Posterior vena cava (tissue), 2 donors: Measurements from ENCODE around the gene NAA15. TPM values are rescaled to one million over a fixed set of nuclear protein-coding genes. Genes with fewer than 3 reads are reported as not detected.
"Not testable (repeated sequence)": the region's sequence is repeated elsewhere in the genome, so short reads cannot be mapped to it uniquely, and the experiment has no call there.

Experiments
- DNase-seq: peaks from one replicate; pipeline ENCODE4 v3.0.0-alpha.2; 2020; ENCODE audit warnings: low spot score
- intact Hi-C, 2 donors: fragments of 100-400 bp; cut with DNase I; formaldehyde crosslinking; loops; one replicate each; pipeline versions ENCODE4 v1.14.1 to v1.14.2; 2022 to 2023
- total RNA-seq, 2 donors: library from RNA; stranded (reverse); fragmentation: NEBNext Ultra II Directional; extraction: Animal tissue kit (Norgen Biotek cat#: 25700); gene quantifications; one replicate each; pipeline ENCODE4 v1.2.1, GENCODE V29; 2021
- donor health status: DM: yes; HTN: yes; CAD: no.
- donor health status: DM: yes; HTN: yes; CAD: no.

The NAA15 gene
- total RNA-seq, 2 donors from 2014 or later = 36.0 to 57.0 TPM

DNA sequence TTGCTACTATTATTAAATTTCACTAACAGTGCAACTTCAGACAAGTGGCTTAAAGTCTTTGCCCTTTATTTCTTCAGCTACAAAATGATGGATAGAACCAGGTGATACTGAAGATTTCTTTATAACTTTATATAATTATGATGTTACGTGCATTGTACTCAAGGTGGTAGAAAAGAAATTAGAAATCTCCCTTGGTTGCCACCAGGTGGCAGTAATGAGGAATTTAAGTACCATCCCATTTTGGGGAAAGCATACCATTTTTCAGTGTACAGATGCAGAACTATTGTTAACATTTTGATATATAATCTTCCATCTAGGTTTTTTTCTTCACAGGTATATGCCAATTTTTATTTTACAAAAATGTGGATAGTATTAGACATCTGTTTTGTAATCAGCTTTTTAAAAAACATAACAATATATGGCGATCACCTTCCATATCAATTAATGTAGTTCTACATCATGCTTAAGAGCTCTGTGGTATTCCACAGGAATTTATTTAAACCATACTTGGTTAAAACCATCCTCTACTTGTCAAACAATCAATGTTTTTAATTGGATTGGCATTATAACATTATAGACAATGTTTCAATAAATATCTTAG is 114.9 kb downstream of the NAA15 start:
- no peak for DNase-seq
- intact Hi-C loops = no loop called here

DNA sequence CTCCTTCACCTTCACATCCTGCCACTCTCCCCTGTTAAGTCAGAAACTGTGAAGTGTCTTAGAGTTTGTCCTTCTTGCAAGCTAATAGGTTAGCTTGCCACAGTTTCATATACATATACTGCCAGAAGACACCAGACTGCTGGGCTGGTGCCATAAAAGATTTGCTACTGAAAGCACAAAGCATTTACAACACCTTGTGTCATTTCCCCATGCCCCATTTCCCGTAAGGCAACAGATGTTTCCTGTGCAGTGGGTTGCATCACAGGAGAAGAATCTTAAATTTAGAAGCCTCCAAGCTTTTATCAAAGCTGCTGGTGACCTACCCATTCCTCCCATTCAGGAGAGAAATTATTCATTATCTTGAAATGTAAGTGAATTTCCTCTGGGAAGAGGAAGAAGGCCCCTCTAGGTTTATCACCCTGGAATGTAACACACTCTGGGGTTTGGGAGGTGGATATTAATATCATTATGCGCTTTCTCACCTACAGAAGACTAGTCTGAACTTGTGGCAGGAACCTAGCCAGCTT is 118.1 kb downstream of the NAA15 start:
- no peak for DNase-seq
- intact Hi-C loops = no loop called here

DNA sequence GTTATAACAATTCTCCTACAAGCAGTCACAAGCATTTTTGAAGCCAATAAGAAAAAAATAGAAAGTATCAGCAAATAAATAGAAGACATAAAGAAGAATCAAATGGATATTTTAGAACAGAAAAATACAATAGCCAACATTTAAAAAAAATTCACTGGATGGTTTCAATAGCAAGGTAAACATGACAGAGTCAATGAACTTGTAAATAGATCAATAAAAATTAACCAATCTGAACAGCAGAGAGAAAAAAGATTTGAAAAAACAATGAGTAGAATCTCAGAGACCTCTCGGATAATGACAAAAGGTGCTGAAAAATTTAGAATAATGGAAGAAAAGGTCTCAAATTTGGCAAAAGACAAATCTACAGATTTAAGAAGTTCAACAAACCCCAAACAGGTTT is 119.3 kb downstream of the NAA15 start:
- DNase-seq = no peak
- intact Hi-C loops = no loop called here

DNA sequence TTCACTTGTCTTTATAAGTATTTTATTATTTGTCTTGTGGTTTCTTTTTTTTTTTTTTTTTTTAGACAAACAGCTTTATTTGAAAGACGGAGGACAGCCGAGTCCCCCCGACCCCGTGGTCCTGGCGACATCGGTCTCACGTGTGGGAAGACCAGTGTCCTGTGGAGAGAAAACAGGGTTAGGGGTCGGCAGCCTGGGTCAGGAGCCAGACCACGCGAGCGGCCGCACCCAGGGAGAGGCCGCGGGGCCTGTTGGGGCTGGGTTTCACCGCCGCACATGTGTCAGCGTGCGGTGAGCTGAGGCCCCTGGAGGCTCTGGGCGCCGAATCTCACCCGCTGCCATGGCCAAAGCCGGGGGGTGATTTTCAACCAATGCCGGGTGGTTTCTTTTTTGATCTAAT is 134.8 kb downstream of the NAA15 start:
- intact Hi-C loops = no loop called here
- DNase-seq = no peak

DNA sequence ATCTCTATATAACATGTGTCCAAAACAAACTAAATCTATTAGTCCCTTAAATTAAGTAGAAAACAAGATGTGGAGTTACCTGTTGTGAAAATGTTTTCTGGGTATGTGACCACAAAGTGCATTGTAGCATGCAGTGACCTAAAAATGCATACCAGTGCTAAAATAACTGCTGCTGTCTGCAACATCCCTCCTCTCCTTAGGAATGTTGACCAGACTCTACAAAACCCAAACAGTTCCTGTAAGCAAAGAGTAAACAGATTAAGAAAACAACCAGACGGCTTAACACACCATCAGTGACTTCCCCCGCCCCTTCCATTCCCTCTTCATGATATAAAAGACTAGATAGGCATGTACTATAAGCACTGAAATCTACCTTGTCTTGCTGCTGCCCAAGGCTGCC is 136.8 kb downstream of the NAA15 start:
- intact Hi-C loops = no loop called here
- no peak for DNase-seq

DNA sequence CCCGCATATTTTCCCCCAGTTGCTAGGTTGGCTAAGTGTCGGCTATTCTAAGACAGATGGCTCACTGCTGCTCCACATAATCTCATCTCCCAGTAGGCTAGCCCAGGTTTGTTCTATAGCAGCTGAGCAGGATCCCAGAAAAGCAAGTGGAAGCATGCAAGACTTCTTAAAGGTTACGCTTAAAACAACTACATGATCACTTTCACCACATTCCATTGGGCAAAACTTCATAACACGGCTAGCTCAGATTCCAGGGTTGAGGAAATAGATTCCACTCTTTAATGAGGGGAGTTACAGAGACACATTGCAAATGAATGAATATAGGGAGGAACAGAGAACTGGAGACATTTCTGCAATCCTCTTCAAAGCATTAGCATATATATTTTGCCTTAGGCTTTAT is 139.7 kb downstream of the NAA15 start:
- intact Hi-C loops = no loop called here
- no peak for DNase-seq

DNA sequence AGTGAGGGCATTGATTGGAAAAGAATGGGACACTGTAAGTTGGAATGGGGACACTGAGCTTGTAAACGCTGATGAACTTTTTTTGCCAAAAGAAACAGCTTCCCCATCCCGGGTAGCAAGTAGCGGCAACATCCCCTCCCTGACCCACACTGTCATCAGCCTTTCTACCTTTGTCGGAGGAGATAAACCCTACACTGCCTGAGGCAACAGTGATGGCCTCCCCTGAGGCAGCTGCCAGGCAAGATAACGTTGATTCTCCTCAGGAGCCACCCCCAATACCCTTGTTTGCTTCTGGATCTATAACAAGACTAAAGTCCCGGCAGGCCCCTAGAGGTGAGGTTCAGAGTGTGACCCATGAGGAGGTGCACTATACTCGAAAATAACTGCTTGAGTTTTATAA is 142.4 kb downstream of the NAA15 start:
- intact Hi-C loops = no loop called here
- DNase-seq = no peak

DNA sequence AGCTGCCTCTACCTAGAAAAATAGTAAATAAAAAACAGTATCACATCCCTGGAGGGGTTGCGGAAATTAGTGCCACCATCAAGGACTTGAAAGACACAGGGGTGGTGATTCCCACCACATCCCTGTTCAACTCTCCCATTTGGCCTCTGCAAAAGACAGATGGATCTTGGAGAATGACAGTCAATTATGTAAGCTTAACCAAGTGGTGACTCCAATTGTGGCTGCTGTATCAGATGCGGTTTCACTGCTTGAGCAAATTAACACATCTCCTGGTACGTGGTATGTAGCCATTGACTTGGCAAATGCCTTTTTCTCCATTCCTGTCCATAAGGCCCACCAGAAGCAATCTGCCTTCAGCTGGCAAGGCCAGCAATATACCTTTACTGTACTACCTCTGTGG is 143.6 kb downstream of the NAA15 start:
- intact Hi-C loops, DNase-seq: not testable (repeated sequence)

DNA sequence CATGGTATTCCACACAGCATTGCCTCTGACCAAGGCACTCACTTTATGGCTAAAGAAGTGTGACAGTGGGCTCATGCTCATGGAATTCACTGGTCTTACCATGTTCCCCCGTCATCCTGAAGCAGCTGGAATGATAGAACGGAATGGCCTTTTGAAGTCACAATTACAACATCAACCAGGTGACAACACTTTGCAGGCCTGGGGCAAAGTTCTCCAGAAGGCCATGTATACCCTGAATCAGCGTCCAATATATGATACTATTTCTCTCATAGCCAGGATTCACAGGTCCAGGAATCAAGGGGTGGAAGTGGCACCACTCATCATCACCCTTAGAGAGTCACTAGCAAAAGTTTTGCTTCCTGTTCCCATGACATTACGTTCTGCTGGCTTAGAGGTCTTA is 145.8 kb downstream of the NAA15 start:
- DNase-seq, intact Hi-C loops: not testable (repeated sequence)

DNA sequence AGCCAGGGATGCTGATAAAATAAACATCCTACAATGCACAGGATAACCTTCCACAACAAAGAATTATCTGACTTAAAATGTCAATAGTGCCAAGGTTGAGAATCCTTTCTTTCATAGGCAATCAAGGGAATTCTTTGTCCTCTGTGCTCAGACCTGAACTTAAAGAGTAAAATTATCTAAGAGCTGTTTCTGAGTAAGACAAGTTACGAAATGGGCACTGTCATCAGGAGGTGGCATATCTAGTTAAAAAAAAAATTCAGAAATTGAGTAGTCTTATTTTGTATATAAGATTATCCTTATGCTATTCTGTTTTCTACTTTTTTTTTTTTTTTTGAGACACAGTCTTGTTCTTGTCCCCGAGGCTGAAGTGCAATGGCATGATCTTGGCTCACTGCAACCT is 149.3 kb downstream of the NAA15 start:
- intact Hi-C loops = no loop called here
- no peak for DNase-seq

DNA sequence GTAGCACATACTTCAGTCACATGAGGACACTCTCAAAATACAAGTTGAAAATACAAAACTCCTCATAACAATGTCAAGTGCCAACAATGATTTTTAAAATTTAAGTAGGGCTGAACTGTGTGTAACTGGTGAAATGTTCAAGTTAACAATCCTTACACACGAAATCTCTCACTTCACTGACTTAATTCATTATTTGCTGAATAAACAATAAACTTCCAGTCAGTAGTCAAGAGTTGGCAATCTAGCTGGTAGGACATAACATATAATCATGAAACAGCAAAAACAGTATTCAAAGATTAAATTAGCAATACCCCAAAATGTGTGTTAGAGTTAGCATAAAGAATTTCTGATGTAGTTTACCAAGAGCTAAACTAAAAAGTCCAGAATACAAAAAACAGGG is 150.7 kb downstream of the NAA15 start:
- no peak for DNase-seq
- intact Hi-C loops = no loop called here

DNA sequence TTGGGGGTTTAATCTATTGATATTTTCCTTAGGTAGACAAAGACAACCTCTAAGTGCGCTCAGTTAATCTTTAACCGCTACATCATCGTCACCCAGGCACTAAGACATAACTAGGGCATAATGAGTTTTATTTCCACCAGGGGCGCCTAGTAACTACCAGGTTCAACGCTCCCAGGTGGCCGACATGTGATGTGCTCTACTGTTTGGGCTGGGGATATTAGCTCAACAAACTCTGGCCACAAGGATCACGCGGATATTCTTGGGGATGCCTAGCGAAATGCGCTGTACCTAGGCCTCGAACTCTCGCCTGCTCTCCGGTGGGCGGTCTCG is 151.7 kb downstream of the NAA15 start:
- intact Hi-C loops = no loop called here
- DNase-seq = no peak

DNA sequence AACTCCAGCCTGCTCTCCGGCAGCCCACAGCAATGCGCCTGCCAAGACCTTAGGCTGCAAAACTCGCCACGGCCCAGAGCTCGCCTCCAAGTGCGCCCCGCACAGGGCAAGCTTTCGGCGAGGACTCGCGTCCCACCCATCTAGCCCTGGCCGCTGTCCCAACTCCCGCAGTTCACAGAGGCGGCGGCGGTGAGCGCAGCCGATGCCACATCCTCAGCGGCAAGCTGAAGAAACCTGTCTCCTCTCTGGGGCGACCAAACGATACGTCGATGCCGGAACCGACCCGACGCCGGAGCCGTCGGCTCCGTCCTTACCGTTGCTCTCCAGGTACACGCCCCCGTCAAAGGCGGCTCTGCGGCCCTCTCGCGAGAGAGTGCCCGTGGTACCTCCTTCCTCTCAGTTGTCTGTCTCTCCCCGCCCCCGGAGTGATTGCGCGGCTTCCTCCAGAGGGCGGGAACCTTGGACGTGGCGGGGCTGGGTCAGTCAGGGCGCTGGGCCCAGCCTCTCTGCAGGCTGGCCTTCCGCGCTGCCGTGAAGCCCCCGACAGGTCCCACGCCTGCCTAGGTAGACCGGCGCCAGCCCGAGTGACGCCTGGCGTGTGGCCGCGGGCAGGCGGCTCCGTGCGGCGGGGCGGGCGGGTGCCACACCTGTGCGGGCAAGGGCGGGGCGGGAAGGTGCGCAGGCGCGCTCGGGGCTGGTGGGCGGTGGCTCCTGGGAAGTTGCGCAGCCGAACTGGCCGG is 152.2 kb downstream of the NAA15 start:
- intact Hi-C loops = no loop called here
- DNase-seq = peak; percentile 100

DNA sequence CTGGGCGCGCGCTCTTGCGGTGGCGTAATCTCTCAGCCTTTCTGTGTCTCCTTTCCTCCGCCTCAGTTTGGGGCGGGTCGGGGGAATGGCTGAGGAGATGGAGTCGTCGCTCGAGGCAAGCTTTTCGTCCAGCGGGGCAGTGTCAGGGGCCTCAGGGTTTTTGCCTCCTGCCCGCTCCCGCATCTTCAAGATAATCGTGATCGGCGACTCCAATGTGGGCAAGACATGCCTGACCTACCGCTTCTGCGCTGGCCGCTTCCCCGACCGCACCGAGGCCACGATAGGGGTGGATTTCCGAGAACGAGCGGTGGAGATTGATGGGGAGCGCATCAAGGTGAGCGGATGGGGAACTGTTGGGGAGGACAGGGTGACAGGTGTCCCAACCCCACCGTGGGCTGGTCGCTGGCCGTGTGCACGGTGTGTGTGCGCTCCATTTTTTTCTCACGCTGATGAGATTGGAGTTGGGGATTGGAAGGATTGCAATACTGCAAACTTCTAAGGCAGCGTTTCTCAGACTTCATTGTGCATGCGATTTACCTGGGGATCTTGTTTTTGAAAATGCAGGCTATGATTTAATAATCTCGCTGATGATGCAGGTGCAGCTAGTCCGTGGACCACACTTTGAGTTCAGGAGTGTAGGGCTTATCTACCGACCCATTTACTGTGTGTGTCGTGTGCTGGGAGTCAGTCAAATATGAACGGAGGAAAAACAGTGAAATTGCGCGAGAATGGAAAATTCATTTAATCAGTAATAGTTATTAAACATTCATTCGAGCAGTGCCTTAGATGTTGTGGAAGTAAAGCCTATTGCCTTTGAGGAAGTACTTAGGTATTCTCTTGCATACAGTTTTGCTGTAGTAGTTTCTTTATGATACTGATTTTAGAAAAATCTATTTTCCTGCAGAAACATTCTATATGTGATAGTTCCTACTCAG is 153.1 kb downstream of the NAA15 start, which contains the start of gene RAB33B:
TSS of gene RAB33B (plus strand) at position 11 of the 935 bp plus-strand sequence. CDS start at position 86, 75 bp downstream.
- peak; percentile 98 for DNase-seq

DNA sequence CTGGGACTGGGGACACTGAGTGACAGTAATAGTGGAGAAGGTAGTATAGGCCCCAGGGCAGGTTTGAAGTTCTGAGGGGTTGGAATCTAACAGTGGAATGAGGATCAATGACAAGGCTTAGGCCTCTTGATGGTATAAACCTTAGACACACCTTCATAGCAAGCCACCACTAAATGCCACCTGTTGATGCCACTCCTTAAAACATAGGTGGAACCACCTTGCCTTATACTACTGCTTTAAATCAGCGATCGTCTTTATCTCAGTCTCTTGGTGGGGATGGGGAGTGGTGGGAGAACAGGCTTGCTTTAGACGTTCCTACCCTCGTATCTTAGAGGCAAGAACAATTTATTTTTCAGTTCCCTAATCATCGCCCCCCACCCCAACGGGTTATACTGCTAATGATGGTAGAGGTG is 153.8 kb downstream of the NAA15 start:
- intact Hi-C loops = no loop called here
- DNase-seq = no peak

More for the DNA sequence above, 153.1 kb downstream of the NAA15 start, which contains the start of gene RAB33B:
- intact Hi-C loops = no loop called here

DNA sequence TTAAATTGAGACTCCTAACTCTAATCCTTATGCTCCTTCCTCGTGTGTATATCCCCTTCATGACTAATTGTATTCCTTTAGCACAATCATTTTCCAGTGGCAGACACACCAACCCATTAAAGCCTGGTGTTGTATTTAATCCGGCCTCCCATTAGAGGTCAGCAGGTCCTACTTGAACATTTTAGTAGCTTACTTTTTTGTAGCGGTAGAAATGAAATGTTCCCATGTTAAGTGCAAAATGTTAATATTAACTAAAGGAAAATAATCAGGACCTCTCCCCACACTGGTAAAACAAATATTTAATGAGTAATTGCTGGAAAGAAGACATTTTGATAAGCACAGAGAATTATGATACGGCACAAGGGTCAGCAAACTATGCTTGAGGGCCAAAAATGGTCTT is 156.0 kb downstream of the NAA15 start:
- DNase-seq = no peak
- intact Hi-C loops = no loop called here

DNA sequence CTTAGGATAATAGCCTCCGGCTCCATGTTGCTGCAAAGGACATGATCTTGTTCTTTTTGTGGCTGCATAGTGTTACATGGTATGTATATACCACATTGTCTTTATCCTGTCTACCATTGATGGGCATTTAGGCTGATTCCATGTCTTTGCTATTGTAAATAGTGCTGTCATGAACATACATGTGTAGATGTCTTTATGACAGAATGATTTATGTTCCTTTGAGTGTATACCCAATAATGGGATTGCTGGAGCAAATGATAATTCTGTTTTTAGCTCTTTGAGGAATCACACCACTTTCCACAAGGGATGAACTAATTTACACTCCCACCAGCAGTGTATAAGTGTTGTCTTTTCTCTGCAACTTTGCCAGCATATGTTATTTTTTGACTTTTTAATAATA is 157.2 kb downstream of the NAA15 start:
- DNase-seq = no peak
- intact Hi-C loops = no loop called here

DNA sequence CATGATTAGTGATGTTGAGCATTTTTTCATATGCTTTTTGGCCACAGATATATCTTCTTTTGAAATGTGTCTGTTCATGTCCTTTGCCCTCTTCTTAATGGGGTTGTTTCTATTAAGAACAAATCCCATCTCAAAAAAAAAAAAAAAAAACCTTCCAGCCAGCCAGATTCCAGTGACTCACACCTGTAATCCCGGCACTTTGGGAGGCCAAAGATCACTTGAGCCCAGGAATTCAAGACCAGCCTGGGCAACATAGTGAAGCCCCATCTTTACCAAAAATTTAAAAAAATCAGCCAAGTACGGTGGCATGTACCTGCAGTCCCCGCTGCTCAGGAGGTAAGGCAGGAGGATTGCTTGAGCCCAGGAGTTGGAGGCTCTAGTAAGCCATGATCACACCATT is 157.7 kb downstream of the NAA15 start:
- intact Hi-C loops = no loop called here

DNA sequence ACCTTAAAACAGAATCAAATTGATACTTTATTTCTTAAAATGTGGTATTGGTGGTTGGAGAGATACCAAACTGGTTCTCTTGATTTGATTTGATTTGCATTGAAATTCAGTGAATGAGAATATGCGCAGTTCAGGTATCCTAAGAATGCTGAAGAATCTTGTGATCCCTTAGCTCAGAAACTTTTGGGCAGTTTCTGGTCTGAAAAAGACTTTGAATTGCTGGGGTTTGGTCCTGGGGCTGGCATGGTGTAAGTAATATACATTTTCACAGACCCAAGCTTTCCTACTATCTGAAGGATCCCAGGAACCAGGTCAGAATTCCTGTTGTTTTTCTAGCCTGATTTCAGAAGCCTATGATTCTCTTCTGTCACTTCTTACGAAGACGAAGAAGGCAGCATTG is 159.3 kb downstream of the NAA15 start:
- intact Hi-C loops = no loop called here
- DNase-seq = no peak

More for the DNA sequence above, 157.7 kb downstream of the NAA15 start:
- no peak for DNase-seq
